BLaER1 treated with 17β-estradiol and CSF1 and Interleukin-3, amounts not matched to agents 10 nM and 100 nM (cell line): ENCODE results near the gene PFKP.

ENCODE experiments used
- H3K27ac ChIP-seq, 11 experiments: shearing (Covaris generic); formaldehyde crosslinking; 2 replicates each; pipeline ENCODE4 v1.8.1; 2022
- H3K27me3 ChIP-seq, 11 experiments: shearing (Covaris generic); formaldehyde crosslinking; 2 replicates each; pipeline ENCODE4 v1.8.1; 2022
- H3K36me3 ChIP-seq, 11 experiments: shearing (Covaris generic); formaldehyde crosslinking; 2 replicates each; pipeline ENCODE4 v1.8.1; 2022
- H3K4me1 ChIP-seq, 10 experiments: shearing (Covaris generic); formaldehyde crosslinking; 2 replicates each; pipeline ENCODE4 v1.8.1; 2022
- H3K4me2 ChIP-seq, 11 experiments: shearing (Covaris generic); formaldehyde crosslinking; 2 replicates each; pipeline ENCODE4 v1.8.1; 2022
- H3K4me3 ChIP-seq, 10 experiments: shearing (Covaris generic); formaldehyde crosslinking; 2 replicates each; pipeline ENCODE4 v1.8.1; 2022
- H3K9ac ChIP-seq, 11 experiments: shearing (Covaris generic); formaldehyde crosslinking; 2 replicates each; pipeline ENCODE4 v1.8.1; 2022
- H3K9me3 ChIP-seq, 11 experiments: shearing (Covaris generic); formaldehyde crosslinking; replicated peaks in 1 of 11; 2 replicates each; pipeline ENCODE4 v1.8.1; 2022
- H4K20me1 ChIP-seq, 11 experiments: shearing (Covaris generic); formaldehyde crosslinking; 2 replicates each; pipeline ENCODE4 v1.8.1; 2022
- Cebpa-rat ChIP-seq, 11 experiments: shearing (Covaris generic); IDR thresholded peaks; 2 replicates each; pipeline ENCODE4 v1.8.1; 2022

The PFKP gene

GRCh38 chr10:3077940-3078630, 10.7 kb downstream of the PFKP start:
- Histone ChIP-seq H3K27me3 (no peaks in the 10 kb centered on the region), H3K9ac (no peak overlapping the region), H3K36me3 (peaks cover 50 to 97% (median 86%) of the 10 kb centered on the region in 11 experiments), H4K20me1 (peaks cover 42 to 99% (median 97%) of the 10 kb centered on the region in 11 experiments; a peak in 21 of 22 replicates), H3K27ac (no peak overlapping the region), H3K4me3 (no peak overlapping the region), H3K4me1 (peaks cover 3 to 41% (median 32%) of the 10 kb centered on the region in 10 experiments; a peak in 18 of 20 replicates), H3K4me2 (peak overlapping the region in 3 of 11 experiments; percentile 2 to 38 (median 5); a peak in 4 of 22 replicates), H3K9me3 (no peaks in the 10 kb centered on the region)
- no peak for TF ChIP-seq Cebpa-rat (IDR thresholded peaks at IDR 0.05)

- no peak overlapping the region for H3K4me3 ChIP-seq
- no peaks in the 10 kb centered on the region for H3K9me3 ChIP-seq
- no peaks in the 10 kb centered on the region for H3K27me3 ChIP-seq
- peaks cover 58 to 83% (median 74%) of the 10 kb centered on the region in 11 experiments for H3K36me3 ChIP-seq
- no peak for TF ChIP-seq Cebpa-rat (IDR thresholded peaks at IDR 0.05)
- H3K4me2 ChIP-seq: no peak overlapping the region
- H3K9ac ChIP-seq: no peak overlapping the region
- peaks cover 17 to 87% (median 81%) of the 10 kb centered on the region in 11 experiments; a peak in 21 of 22 replicates for H4K20me1 ChIP-seq
- peaks cover 0 to 25% (median 17%) of the 10 kb centered on the region in 10 experiments; a peak in 14 of 20 replicates for H3K4me1 ChIP-seq
- H3K27ac ChIP-seq: no peak overlapping the region
Observed at GRCh38 chr10:3081383-3081981, 14.1 kb downstream of the PFKP start.

- H3K9ac ChIP-seq: no peak overlapping the region
- TF ChIP-seq Cebpa-rat (IDR thresholded peaks at IDR 0.05): no peak
- H3K4me1 ChIP-seq: peaks cover 0 to 23% (median 15%) of the 10 kb centered on the region in 10 experiments; a peak in 16 of 20 replicates
- peaks cover 20 to 87% (median 81%) of the 10 kb centered on the region in 11 experiments; a peak in 21 of 22 replicates for H4K20me1 ChIP-seq
- peaks cover 56 to 83% (median 76%) of the 10 kb centered on the region in 11 experiments for H3K36me3 ChIP-seq
- H3K4me3 ChIP-seq: no peak overlapping the region
- H3K4me2 ChIP-seq: no peak overlapping the region
- H3K27ac ChIP-seq: peak overlapping the region in 1 of 11 experiments; percentile 18; a peak in 1 of 22 replicates
- no peaks in the 10 kb centered on the region for H3K9me3 ChIP-seq
- no peaks in the 10 kb centered on the region for H3K27me3 ChIP-seq
Observed at GRCh38 chr10:3082290-3082689, 14.9 kb downstream of the PFKP start.

GRCh38 chr10:3085785-3086567, 18.6 kb downstream of the PFKP start:
- Histone ChIP-seq H3K27ac (peak overlapping the region in 3 of 11 experiments; percentile 1 to 17 (median 8); a peak in 2 of 22 replicates), H3K9me3 (no peaks in the 10 kb centered on the region), H3K9ac (0 out of 22 replicates have a peak overlapping the region, but pooled peaks of 1 of the 11 experiments have one; percentile 2), H3K4me1 (peaks cover 10 to 22% (median 12%) of the 10 kb centered on the region in 10 experiments), H3K36me3 (peaks cover 62 to 83% (median 81%) of the 10 kb centered on the region in 11 experiments), H3K4me3 (no peak overlapping the region), H3K4me2 (no peak overlapping the region), H4K20me1 (peaks cover 15 to 84% (median 74%) of the 10 kb centered on the region in 11 experiments; a peak in 20 of 22 replicates), H3K27me3 (no peaks in the 10 kb centered on the region)
- no peak for TF ChIP-seq Cebpa-rat (IDR thresholded peaks at IDR 0.05)

- peak overlapping the region in 6 of 11 experiments; percentile 5 to 82 (median 59); a peak in 5 of 22 replicates for H3K9ac ChIP-seq
- H3K4me1 ChIP-seq: peaks cover 52 to 67% (median 56%) of the 10 kb centered on the region in 10 experiments
- no peak for TF ChIP-seq Cebpa-rat (IDR thresholded peaks at IDR 0.05)
- peaks cover 0 to 7% (median 0%) of the 10 kb centered on the region in 11 experiments; a peak in 1 of 22 replicates for H3K9me3 ChIP-seq
- H4K20me1 ChIP-seq: peaks cover 15 to 84% (median 58%) of the 10 kb centered on the region in 11 experiments; a peak in 20 of 22 replicates
- H3K4me2 ChIP-seq: peak overlapping the region; percentile 43 to 91 (median 78); a peak in 20 of 22 replicates
- peak overlapping the region in 9 of 11 experiments; percentile 81 to 97 (median 89); a peak in 18 of 22 replicates for H3K27ac ChIP-seq
- no peak overlapping the region for H3K4me3 ChIP-seq
- no peaks in the 10 kb centered on the region for H3K27me3 ChIP-seq
- H3K36me3 ChIP-seq: peaks cover 29 to 90% (median 82%) of the 10 kb centered on the region in 11 experiments
Observed at GRCh38 chr10:3090388-3090787, 23.0 kb downstream of the PFKP start.

- Histone ChIP-seq H4K20me1 (peaks cover 19 to 86% (median 57%) of the 10 kb centered on the region in 11 experiments; a peak in 20 of 22 replicates), H3K9me3 (peaks cover 0 to 7% (median 0%) of the 10 kb centered on the region in 11 experiments; a peak in 1 of 22 replicates), H3K4me2 (peak overlapping the region; percentile 43 to 91 (median 78); a peak in 21 of 22 replicates), H3K9ac (peak overlapping the region in 9 of 11 experiments; percentile 5 to 82 (median 65); a peak in 14 of 22 replicates), H3K4me1 (peaks cover 60 to 74% (median 63%) of the 10 kb centered on the region in 10 experiments), H3K27me3 (no peaks in the 10 kb centered on the region), H3K36me3 (peaks cover 27 to 93% (median 80%) of the 10 kb centered on the region in 11 experiments), H3K4me3 (peak overlapping the region in 2 of 10 experiments; percentile 20 to 21; a peak in 2 of 20 replicates), H3K27ac (peak overlapping the region in 9 of 11 experiments; percentile 81 to 97 (median 89); a peak in 18 of 22 replicates)
- peak in 4 of 11 experiments; percentile 10 to 31 (median 21); a peak in 3 of 22 replicates for TF ChIP-seq Cebpa-rat (IDR thresholded peaks at IDR 0.05)
Observed at GRCh38 chr10:3090914-3091787, 23.8 kb downstream of the PFKP start.

GRCh38 chr10:3091921-3092320, 24.6 kb downstream of the PFKP start:
- no peaks in the 10 kb centered on the region for H3K27me3 ChIP-seq
- peaks cover 21 to 90% (median 75%) of the 10 kb centered on the region in 11 experiments for H3K36me3 ChIP-seq
- H3K4me1 ChIP-seq: peaks cover 64 to 79% (median 70%) of the 10 kb centered on the region in 10 experiments
- H3K4me3 ChIP-seq: no peak overlapping the region
- H4K20me1 ChIP-seq: peaks cover 13 to 85% (median 52%) of the 10 kb centered on the region in 11 experiments; a peak in 20 of 22 replicates
- H3K9ac ChIP-seq: peak overlapping the region in 10 of 11 experiments; percentile 22 to 82 (median 68); a peak in 15 of 22 replicates
- H3K4me2 ChIP-seq: peak overlapping the region; percentile 28 to 91 (median 78)
- peaks cover 0 to 7% (median 0%) of the 10 kb centered on the region in 11 experiments; a peak in 1 of 22 replicates for H3K9me3 ChIP-seq
- peak overlapping the region in 9 of 11 experiments; percentile 81 to 97 (median 89); a peak in 18 of 22 replicates for H3K27ac ChIP-seq
- no peak for TF ChIP-seq Cebpa-rat (IDR thresholded peaks at IDR 0.05)
